HG03045 (cell line): ENCODE results near the gene ZMYND11.

Source experiments
- ATAC-seq: cut with Tn5 transposase; IDR thresholded peaks from one replicate; pipeline ENCODE4 v1.9.1; 2021; ENCODE audit warnings: mild to moderate bottlenecking, moderate library complexity; ENCODE audit not compliant: unreplicated experiment

Gene ZMYND11

DNA sequence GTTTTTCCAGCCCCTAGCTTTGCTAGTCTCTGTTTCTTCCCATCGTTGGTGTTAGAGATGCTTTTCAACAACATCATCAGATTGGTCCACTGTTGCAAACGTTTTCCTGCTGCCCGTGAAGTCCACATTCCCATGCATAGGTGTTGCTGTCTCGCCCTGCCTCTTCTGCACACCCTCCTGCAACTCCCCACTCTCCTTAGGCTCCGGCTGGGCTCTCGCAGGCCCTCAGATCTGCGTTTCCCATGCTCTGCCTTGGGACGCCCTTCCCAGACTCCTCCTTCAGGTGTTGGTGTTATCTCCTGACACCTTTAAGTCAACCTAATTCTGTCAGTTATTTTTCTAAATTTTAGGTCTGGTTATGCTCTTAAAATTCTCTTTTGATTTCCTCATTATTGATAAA is 55.0 kb downstream of the ZMYND11 start:
- ATAC-seq = no peak

DNA sequence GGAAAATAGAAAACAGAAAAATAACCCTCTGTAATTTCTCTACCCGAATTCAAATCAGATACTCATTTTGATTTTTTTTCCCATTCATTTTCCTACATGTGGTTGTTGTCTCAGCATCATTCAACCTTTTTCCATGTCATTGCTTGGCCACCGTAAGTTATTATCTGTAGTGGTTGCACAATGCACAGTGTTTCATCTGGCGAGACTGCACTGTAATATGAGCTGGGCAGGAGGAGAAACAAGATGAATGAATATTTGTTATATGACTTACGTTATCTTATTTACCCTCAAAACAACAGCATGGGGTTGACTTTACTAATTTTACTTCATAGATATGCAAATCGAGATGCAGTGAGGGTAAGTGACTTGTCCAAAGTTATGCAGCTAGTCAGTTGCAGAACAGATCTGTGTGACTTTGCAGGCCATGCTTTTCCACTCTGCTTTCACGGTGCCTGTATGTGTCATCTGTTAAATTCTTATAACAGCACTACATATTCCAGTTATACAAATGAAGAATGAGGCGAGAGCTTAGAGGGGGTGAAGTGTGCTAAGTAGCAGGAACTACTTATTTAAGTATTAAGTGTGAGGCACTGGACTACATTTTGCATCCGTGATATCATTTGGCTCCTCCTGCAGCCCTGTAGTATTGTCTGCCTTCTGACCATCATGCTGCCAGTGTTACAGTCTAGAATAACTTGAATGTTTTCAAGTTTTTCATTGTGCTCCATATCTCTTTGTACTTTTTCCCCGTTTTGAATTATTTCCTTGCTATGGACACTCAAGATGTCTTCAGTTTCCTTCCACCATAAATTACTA is 56.7 kb downstream of the ZMYND11 start:
- no peak for ATAC-seq

GRCh38 chr10:194281-194680 is 59.0 kb downstream of the ZMYND11 start:
- ATAC-seq = no peak

DNA sequence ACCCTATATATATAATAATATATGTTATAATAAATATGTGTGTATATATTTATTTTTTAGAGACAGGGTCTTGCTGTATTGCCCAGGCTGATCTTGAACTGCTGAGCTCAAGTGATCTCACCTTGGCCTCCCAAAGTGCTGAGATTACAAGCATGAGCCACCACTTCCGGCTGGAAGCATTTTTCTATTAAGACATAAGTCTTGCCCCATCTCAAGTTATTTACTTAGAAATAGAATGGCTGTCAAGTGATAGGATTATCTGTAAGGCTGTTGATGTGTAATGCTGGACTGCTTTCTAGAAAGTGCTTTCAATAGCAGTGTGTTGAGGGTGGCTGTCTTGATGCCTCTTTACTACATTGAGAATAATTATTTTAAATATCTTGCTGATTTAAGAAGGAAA is 65.2 kb downstream of the ZMYND11 start:
- no peak for ATAC-seq

DNA sequence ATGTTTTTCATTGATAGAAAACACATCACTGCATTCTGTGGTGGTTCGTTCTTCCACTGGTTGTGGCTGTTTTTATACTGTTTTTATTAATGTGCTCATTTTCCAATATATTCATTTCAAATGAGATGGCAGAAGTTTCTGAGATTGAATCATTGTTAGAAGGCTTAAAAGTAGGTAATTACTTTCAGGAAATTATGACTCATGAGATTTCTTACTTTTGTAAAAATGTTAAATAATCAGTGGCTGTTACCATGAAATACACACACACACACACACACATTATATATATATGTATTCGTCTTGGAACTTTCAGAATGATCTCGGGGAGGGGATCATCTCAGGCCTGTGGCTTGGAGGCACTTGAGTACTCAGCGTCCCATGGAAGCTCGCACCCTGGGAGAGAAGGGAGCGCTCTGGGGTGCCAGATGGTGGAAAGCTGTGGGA is 66.1 kb downstream of the ZMYND11 start:
- ATAC-seq = no peak

DNA sequence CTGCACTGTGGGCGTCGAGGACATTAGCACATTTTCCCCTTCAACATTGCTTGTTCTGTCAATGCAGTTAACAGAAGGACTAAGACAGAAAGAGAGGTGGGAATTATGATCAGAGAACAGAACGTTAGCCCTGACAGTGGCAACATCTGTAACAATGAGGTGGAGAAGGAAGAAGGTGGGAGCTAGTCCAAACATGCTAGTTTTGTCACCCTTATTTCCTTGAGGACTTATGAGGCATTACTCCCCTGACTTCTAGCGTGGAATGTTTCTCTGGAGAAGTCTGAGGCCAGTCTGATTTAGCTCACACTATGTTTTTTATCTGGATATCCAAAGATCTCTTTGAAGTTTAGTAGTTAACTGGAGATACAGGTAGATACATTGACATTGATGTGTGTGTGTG is 73.4 kb downstream of the ZMYND11 start:
- no peak for ATAC-seq

- ATAC-seq = no peak
These were observed 74.1 kb downstream of the ZMYND11 start for GRCh38 chr10:209357-209756.

DNA sequence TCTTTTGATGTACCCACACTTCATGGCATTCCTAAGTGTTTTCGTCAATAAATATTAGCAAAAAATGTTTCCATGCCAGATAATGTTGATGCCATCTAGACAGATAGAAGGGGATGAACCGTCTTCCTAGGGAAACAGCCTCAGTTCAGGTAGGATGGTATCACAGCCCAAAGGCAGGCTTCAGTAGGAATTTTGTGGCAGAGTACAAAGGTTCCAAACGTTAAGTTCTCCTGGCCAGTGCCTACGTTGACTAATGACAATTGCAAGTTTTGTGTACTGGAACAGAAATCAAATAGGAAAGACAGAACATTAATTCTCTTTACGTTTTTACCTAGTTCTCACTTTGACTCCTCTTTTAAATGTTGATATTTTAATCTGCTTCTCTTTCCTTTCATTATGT is 75.0 kb downstream of the ZMYND11 start:
- no peak for ATAC-seq

GRCh38 chr10:215444-215843 is 80.2 kb downstream of the ZMYND11 start:
- no peak for ATAC-seq

GRCh38 chr10:218798-219197 is 83.5 kb downstream of the ZMYND11 start:
- ATAC-seq = no peak

DNA sequence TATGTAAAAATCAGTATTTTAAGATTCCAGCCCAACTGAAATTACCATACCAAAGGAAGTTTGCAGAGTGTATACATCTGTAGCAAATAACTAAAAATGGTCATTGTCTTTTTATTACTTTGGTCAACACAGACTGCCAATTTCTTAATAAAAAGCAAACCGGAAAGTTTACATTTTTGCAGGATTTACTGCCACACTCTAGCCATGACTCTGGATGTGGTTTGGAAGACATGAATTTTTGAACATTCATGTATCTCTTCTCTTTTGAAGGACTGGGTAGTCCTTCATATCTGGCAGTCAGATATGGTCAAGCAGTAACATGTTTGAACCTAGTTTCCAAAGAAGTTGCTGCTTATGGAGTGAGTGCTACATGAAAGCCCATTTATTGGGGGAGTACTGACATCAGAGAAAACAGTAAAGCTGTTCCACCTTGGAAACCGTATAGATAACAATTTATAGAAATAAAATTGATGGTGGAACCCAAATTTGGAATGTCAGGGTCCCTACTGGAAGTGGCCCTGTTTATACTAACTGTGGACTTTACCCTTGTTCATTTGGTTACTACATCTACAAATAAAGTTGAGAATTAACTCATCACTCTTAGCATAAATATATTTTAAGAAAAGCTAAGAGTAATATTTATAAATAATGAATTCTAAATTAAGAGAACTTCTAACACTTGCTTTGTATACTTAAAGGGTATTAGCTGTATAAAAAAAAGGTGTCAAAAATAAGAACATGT is 84.6 kb downstream of the ZMYND11 start:
- ATAC-seq = no peak

DNA sequence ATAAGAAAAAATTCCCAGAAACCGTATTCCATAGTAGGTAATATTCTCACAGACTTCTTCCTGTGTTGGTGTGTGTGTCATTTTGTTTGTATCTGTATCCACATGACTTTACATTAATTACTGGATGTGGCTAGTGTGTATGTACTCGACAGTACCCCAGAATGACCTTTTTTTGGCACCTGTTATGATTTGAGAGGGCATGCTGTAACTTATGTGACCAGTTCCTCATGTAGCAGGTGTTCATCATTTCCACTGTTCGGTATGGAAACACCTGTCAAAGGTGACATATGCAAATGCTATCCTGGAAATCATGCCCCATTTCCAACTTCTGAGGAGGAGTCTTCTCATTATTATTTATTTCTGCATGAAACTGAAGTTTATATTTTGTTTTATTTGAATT is 89.3 kb downstream of the ZMYND11 start:
- no peak for ATAC-seq

DNA sequence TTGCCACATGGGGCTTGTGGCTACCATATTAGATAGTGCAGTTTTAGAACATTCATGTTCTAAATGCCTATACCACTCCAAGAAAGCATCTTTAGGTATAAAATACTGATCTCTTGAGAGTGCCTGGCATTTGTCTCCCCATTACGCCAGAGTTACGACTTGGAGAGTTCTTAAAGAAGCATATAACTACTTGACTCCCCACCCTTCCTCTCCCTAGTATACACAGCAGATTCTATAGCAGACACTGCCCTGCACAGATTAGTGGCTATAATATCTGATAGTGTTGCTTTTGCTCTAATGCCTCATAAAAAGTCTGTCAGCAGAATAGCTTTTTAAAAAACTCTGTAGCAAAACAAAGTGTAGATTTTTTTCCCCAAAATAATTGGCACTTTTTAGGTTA is 90.8 kb downstream of the ZMYND11 start:
- ATAC-seq = no peak

DNA sequence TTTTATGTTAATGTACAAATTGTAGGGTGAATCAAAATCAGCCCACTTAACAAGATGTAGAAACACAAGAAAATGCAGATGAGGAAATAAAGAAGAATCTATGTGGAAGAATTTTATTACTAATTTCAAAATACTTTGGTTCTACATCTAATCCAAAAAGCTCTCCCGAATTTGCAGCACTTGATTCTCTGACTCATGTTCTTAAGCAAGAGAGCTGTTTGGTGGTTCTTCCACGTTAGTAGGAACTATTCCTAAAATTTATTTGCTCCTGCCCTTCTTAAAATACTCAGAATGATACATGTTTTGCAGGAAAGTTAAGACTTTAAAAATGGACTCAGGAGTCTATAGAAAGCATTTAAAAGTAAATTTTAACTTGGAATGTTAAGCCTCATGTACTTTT is 91.8 kb downstream of the ZMYND11 start:
- ATAC-seq = no peak

DNA sequence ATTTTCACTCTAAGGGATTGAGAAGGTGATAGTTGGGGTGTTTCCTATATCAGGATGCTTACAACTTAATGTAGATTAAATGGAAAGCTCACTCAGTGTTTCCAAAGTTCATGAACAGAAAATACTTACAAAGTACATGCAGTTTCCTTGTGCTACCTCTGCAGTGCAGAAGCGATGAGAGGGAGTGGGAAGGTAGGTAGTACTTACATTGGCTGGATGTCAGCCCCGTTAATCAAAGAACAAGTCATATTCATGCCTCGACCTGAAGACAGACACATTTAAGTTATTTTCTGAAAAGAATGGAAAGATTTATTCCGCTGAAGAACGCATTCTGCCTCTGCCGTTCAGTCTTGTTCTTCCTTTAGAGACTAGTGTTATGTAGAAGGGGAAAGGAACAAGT is 93.1 kb downstream of the ZMYND11 start:
- no peak for ATAC-seq

GRCh38 chr10:230758-231157 is 95.5 kb downstream of the ZMYND11 start:
- no peak for ATAC-seq

DNA sequence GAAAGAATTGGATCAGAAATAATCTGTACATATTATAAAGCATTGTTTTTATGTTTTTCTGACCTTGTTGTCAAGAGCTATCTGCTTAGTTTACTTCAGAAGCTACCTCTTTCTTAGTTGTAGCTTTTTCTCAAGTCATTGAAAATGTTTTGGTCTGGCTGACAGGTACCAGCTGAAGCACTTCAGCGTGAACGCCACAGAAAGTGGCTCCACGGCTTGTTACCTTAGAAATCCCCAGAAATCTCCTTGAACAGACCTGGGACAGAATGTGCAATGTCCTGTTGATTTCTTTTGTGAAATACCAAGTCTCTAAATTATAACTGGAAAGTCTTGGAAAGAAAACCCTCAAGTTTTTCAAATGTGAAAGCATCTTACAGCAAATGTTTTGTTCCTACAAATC is 96.8 kb downstream of the ZMYND11 start:
- ATAC-seq = no peak

DNA sequence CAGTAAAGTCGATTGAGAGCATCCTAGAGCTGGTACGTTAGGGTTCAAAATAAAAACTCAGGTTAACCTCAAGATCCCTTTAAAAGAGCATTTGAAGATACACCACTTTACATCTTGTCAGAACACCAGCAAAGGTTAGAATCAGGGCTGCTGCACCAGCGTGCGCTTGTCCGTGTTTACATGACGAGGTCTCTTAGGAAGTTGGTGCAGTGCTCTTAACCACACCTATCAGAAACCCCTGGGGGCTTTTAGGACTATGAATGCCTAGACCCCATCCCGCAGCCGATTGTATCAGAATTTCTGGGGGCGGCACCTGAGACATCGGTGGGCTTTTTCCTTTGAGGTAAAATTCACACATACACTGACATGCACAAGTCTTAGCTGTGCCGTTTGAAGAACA is 97.6 kb downstream of the ZMYND11 start:
- no peak for ATAC-seq

DNA sequence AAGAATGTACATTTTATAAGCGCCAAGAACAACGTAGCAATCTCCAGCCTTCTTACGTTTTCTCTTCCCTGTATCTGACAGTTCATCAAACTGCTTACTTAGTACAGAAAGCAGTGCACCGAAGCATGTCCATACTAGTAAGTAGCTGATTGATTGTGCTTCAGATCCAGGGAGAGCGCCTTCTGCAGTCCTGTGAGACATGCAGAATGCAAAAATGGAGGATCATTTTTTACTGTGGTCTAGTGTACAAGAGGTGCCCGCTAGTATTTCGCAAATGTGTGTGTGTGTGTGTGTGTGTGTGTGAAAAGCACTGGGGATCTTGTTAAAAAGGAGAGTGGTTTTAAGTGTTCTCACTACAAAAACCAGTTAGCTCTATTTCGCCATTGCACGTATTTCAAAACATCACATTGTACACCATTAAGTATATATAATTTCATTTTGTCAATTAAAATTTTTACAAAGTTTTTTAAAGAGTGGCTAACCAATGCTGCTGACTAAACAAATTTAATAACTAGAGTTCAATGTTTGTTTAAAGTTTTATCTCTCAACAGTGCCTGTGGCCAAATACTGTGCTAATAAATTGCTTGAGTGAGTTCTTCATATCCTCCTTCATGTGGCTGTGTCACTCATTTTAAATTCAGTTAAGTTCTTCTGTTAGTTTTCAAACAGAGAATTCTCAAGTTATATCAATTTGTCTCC is 99.6 kb downstream of the ZMYND11 start:
- no peak for ATAC-seq

- no peak for ATAC-seq
These were observed 100.7 kb downstream of the ZMYND11 start for GRCh38 chr10:235915-236314.

GRCh38 chr10:239109-239508 is 103.9 kb downstream of the ZMYND11 start:
- ATAC-seq = no peak

DNA sequence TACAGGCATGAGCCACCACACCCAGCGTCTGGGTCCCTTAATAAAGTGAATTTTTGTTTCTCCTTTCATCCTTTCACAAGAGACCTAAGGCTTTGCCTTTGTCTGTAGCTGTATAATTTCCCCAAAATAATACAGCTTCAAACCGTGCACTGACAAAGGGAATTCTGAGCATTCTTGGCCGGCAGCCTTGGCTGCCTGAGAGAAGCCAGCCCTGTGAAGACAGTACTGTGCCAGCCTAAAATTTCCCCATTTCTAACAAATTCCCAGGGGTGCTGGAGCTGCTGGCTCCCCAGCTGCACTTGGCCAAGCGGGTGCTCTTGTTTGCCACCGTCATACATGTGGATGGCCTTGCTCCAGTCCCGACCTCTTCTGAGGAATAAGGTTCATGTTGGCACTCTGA is 106.2 kb downstream of the ZMYND11 start:
- no peak for ATAC-seq
